Immature natural killer cell (primary cell): ENCODE measurements around the gene CFD. TPM values are rescaled to one million over a fixed set of nuclear protein-coding genes. Genes with fewer than 3 reads are reported as not detected.
"Not testable (repeated sequence)": the region's sequence is repeated elsewhere in the genome, so short reads cannot be mapped to it uniquely, and the experiment has no call there.

Experiments used
- DNase-seq, 3 donors: peaks; one replicate each; pipeline ENCODE4 v3.0.0; 2022; ENCODE audit warnings: mixed read lengths in 1 of 3
- H3K27ac Mint-ChIP-seq, 6 donors: one replicate each; pipeline ENCODE4 v1.8.0; 2020; ENCODE audit warnings: mixed read lengths in 6 of 6, mild to moderate bottlenecking in 5 of 6, inconsistent platforms in 4 of 6, moderate library complexity in 3 of 6
- H3K27me3 Mint-ChIP-seq, 3 donors: one replicate each; pipeline ENCODE4 v1.8.0; 2020 to 2021; ENCODE audit warnings: low read depth in 3 of 3, mild to moderate bottlenecking in 3 of 3, mixed read lengths in 3 of 3, moderate library complexity in 3 of 3, inconsistent platforms in 1 of 3
- H3K36me3 Mint-ChIP-seq, 3 donors: one replicate each; pipeline ENCODE4 v1.8.0; 2020; ENCODE audit warnings: mixed read lengths in 3 of 3, inconsistent platforms in 2 of 3, mild to moderate bottlenecking in 2 of 3
- H3K4me1 Mint-ChIP-seq, 2 donors: one replicate each; pipeline ENCODE4 v1.8.0; 2020; ENCODE audit warnings: inconsistent platforms in 2 of 2, mild to moderate bottlenecking in 2 of 2, mixed read lengths in 2 of 2, moderate library complexity in 1 of 2
- H3K4me3 Mint-ChIP-seq, 5 donors: one replicate each; pipeline ENCODE4 v1.8.0; 2020; ENCODE audit warnings: mild to moderate bottlenecking in 5 of 5, mixed read lengths in 5 of 5, inconsistent platforms in 3 of 5, moderate library complexity in 3 of 5
- H3K9me3 Mint-ChIP-seq, 6 donors: one replicate each; pipeline ENCODE4 v1.8.0; 2020; ENCODE audit warnings: mild to moderate bottlenecking in 6 of 6, mixed read lengths in 6 of 6, inconsistent platforms in 4 of 6, moderate library complexity in 3 of 6
- polyA plus RNA-seq, 3 donors: library from polyadenylated mRNA; unstranded; fragments of 300-500 nt; fragmentation: Illumina TruSeq; gene quantifications; one replicate each; pipeline ENCODE4 v1.2.3, GENCODE V29; 2021

CFD gene
- polyA plus RNA-seq, 3 donors from 2014 or later, result 1.5 to 4.1 (median 3.6) TPM

DNA sequence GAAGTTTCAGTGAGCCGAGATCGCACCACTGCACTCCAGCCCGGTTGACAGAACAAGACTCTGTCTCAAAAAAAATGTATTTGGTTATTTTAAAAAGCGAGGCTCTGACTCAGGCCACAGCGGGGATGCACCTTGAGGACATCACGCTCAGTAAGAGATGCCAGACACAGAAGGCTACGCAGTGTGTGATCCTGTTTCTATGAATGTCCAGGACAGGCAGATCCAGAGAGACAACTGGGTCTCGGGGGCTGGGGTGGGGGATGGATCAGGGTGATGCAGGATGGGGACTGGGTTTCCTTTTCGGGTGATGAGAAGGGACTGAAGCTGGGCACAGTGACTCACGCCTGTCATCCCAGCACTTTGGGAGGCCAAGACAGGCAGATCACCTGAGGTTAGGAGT lies 28.1 kb downstream of the CFD start:
- DNase-seq, result no peak
- Mint-ChIP-seq H3K27me3 (peaks cover 0 to 2% (median 1%) of the 10 kb centered on the region in 3 donors), H3K4me1 (peaks cover 0 to 16% of the 10 kb centered on the region in 2 donors), H3K27ac (peak overlapping the region in 3 of 6 donors; percentile 40 to 91 (median 85)), H3K4me3 (peak overlapping the region in 1 of 5 donors; percentile 54), H3K9me3 (no peaks in the 10 kb centered on the region), H3K36me3 (peaks cover 0 to 6% (median 0%) of the 10 kb centered on the region in 3 donors)

GRCh38 chr19:888581-889385 lies 29.3 kb downstream of the CFD start:
- DNase-seq, result peak in 2 of 3 donors; percentile 74 to 83
- peaks cover 0 to 6% (median 0%) of the 10 kb centered on the region in 3 donors for H3K36me3 Mint-ChIP-seq
- peaks cover 8 to 25% of the 10 kb centered on the region in 2 donors for H3K4me1 Mint-ChIP-seq
- H3K9me3 Mint-ChIP-seq, result no peaks in the 10 kb centered on the region
- H3K4me3 Mint-ChIP-seq, result peak overlapping the region in 4 of 5 donors; percentile 53 to 76 (median 63)
- H3K27me3 Mint-ChIP-seq, result peaks cover 7 to 10% (median 8%) of the 10 kb centered on the region in 3 donors
- peak overlapping the region in 3 of 6 donors; percentile 85 to 93 (median 91) for H3K27ac Mint-ChIP-seq

GRCh38 chr19:889662-890295 lies 30.3 kb downstream of the CFD start:
- peaks cover 0 to 6% (median 0%) of the 10 kb centered on the region in 3 donors for H3K36me3 Mint-ChIP-seq
- H3K4me3 Mint-ChIP-seq, result peak overlapping the region in 2 of 5 donors; percentile 33 to 76
- no peak for DNase-seq
- H3K27me3 Mint-ChIP-seq, result peaks cover 7 to 12% (median 8%) of the 10 kb centered on the region in 3 donors
- peaks cover 8 to 25% of the 10 kb centered on the region in 2 donors for H3K4me1 Mint-ChIP-seq
- H3K27ac Mint-ChIP-seq, result peak overlapping the region in 1 of 6 donors; percentile 45
- no peaks in the 10 kb centered on the region for H3K9me3 Mint-ChIP-seq

DNA sequence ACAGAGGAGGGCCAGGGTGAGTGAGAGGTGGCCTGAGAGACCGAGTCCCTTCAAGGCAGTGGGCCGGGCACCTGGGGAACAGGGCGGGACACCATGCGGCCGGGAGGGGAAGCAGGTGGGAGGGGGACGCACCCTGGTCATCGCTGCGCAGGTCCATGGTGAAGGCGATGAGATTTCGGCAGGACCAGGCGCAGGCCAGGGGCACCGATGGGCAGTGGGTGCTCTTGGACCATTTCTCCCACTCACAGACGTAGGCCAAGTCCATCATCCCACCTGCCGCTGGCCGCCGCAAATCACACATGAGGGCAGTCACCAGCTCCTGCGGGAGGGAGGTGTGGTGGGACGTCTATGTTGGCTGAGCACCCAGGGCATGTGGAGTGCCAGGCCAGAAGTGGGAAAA lies 31.4 kb downstream of the CFD start:
- DNase-seq, result no peak
- no peaks in the 10 kb centered on the region for H3K9me3 Mint-ChIP-seq
- peak overlapping the region in 4 of 5 donors; percentile 59 to 76 (median 66) for H3K4me3 Mint-ChIP-seq
- peaks cover 7 to 12% (median 8%) of the 10 kb centered on the region in 3 donors for H3K27me3 Mint-ChIP-seq
- H3K4me1 Mint-ChIP-seq, result peaks cover 8 to 25% of the 10 kb centered on the region in 2 donors
- H3K36me3 Mint-ChIP-seq, result peaks cover 0 to 6% (median 0%) of the 10 kb centered on the region in 3 donors
- H3K27ac Mint-ChIP-seq, result peak overlapping the region in 1 of 6 donors; percentile 68

GRCh38 chr19:891421-892200 lies 32.1 kb downstream of the CFD start:
- H3K9me3 Mint-ChIP-seq, H3K36me3 Mint-ChIP-seq, DNase-seq: not testable (repeated sequence)
- Mint-ChIP-seq H3K27me3 (peaks cover 8 to 12% (median 10%) of the 10 kb centered on the region in 3 donors), H3K27ac (peak overlapping the region in 3 of 6 donors; percentile 68 to 86 (median 85)), H3K4me3 (peak overlapping the region in 4 of 5 donors; percentile 59 to 88 (median 84)), H3K4me1 (peaks cover 8 to 25% of the 10 kb centered on the region in 2 donors)

GRCh38 chr19:892243-892893 lies 32.9 kb downstream of the CFD start:
- Mint-ChIP-seq H3K36me3 (peaks cover 0 to 3% (median 0%) of the 10 kb centered on the region in 3 donors), H3K4me1 (peaks cover 8 to 25% of the 10 kb centered on the region in 2 donors), H3K27me3 (peaks cover 7 to 12% (median 11%) of the 10 kb centered on the region in 3 donors), H3K27ac (peak overlapping the region in 5 of 6 donors; percentile 55 to 86 (median 84)), H3K9me3 (no peaks in the 10 kb centered on the region), H3K4me3 (peak overlapping the region; percentile 76 to 88 (median 84))
- DNase-seq, result no peak

- Mint-ChIP-seq H3K4me3 (peak within 1 kb of the TSS; percentile 85 to 95 (median 94)), H3K27ac (peak within 1 kb of the TSS; percentile 97 to 100 (median 98)), H3K4me1 (peaks cover 8 to 25% of the 10 kb centered on the region in 2 donors), H3K9me3 (no peaks in the 10 kb centered on the region), H3K27me3 (peaks cover 7 to 12% (median 11%) of the 10 kb centered on the region in 3 donors), H3K36me3 (peaks cover 0 to 3% (median 0%) of the 10 kb centered on the region in 3 donors)
- DNase-seq, result peak; percentile 93 to 95 (median 95)
These were observed 33.6 kb downstream of the CFD start, which contains the start of the genes MED16 and RNU6-9 for GRCh38 chr19:892894-893689. Gene MED16 (minus strand): TSS chr19:893187. CDS start chr19:891131, 2,056 bp downstream. Gene RNU6-9 (plus strand): TSS chr19:893484.

GRCh38 chr19:896434-896833 lies 37.0 kb downstream of the CFD start:
- no peaks in the 10 kb centered on the region for H3K9me3 Mint-ChIP-seq
- H3K27ac Mint-ChIP-seq, result peak overlapping the region in 1 of 6 donors; percentile 8
- peaks cover 8 to 13% of the 10 kb centered on the region in 2 donors for H3K4me1 Mint-ChIP-seq
- peaks cover 7 to 14% (median 11%) of the 10 kb centered on the region in 3 donors for H3K27me3 Mint-ChIP-seq
- H3K4me3 Mint-ChIP-seq, result no peak overlapping the region
- no peak for DNase-seq
- H3K36me3 Mint-ChIP-seq, result no peaks in the 10 kb centered on the region

DNA sequence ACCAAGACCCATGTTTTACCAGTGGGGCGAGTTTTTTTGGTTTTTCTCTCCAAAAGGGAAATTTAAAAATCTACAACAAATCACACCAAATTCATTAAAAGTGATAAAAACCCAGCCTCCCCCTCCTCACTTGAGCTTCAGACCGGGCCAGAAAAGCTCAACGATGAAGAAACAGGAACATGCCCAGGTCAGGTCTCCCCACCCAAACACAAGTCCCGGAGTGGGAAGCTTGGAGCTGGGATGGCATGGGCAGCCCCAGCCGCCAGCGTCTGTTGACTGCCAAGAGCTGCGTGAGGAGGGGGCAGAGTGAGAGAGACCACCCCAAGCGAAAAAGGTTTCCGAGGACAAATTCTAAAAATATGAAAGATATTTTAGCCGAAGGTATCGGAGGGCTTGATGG lies 37.5 kb downstream of the CFD start:
- no peaks in the 10 kb centered on the region for H3K36me3 Mint-ChIP-seq
- DNase-seq, result no peak
- no peak overlapping the region for H3K4me3 Mint-ChIP-seq
- H3K9me3 Mint-ChIP-seq, result no peaks in the 10 kb centered on the region
- no peak overlapping the region for H3K27ac Mint-ChIP-seq
- peaks cover 7 to 14% (median 11%) of the 10 kb centered on the region in 3 donors for H3K27me3 Mint-ChIP-seq
- H3K4me1 Mint-ChIP-seq, result peaks cover 8 to 13% of the 10 kb centered on the region in 2 donors

DNA sequence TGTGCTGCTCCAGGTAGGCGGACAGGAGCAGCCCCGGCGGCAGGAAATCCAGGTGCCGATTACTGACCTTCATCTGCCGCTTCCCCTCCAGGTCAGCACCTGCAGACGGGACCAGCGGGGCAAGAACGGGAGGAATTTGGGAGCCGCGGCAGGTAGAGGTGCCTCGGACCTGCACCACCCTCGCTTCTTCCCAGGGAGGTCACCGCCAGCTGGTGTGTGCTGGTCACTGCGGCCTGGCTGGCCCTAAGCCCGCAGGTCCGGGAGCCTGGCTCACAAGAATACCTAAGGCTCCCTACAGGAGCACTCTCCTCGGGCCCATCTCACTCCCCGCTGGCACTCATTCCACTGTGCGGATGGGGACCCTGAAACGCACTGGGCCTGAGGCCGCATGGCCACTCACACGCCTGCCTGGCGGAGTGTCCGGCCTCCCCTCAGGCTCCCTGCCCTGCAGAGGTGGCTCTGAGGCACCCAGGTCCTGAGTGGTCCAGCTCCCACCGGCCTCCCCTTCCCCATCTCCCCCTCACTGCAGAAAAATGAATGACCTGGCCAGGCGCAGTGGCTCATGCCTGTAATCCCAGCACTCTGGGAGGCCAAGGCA lies 38.1 kb downstream of the CFD start:
- Mint-ChIP-seq H3K27me3 (peaks cover 7 to 14% (median 11%) of the 10 kb centered on the region in 3 donors), H3K4me1 (peaks cover 8 to 9% of the 10 kb centered on the region in 2 donors), H3K36me3 (no peaks in the 10 kb centered on the region), H3K27ac (no peak overlapping the region), H3K9me3 (no peaks in the 10 kb centered on the region), H3K4me3 (no peak overlapping the region)
- DNase-seq, result no peak

GRCh38 chr19:898663-899062 lies 39.2 kb downstream of the CFD start:
- Mint-ChIP-seq H3K4me3 (no peak overlapping the region), H3K9me3 (no peaks in the 10 kb centered on the region), H3K4me1 (peaks cover under 1 to 3% of the 10 kb centered on the region in 2 donors), H3K27me3 (peaks cover 2 to 7% (median 3%) of the 10 kb centered on the region in 3 donors), H3K27ac (no peak overlapping the region), H3K36me3 (no peaks in the 10 kb centered on the region)
- DNase-seq, result no peak
